Activated CD4-positive, alpha-beta T cell treated with anti-CD3 and anti-CD28 coated beads, Interleukin-2, amount 50 U/mL, for 4 hours (primary cell): ENCODE data around the gene CHD1L.
"Not testable (repeated sequence)": the region's sequence is repeated elsewhere in the genome, so short reads cannot be mapped to it uniquely, and the experiment has no call there.

ENCODE experiments used
- DNase-seq, 2 experiments: peaks; one replicate each; pipeline ENCODE4 v3.0.0-alpha.2; 2020

The CHD1L gene

GRCh38 chr1:147235822-147236221, 6.7 kb upstream of the CHD1L start:
- DNase-seq: no peak

- DNase-seq: no peak
These were observed 6.0 kb upstream of the CHD1L start for GRCh38 chr1:147236448-147236847.

GRCh38 chr1:147236959-147237791, 5.3 kb upstream of the CHD1L start:
- DNase-seq: no peak

- no peak for DNase-seq
These were observed 4.2 kb upstream of the CHD1L start for GRCh38 chr1:147238053-147238902.

- no peak for DNase-seq
These were observed 3.3 kb upstream of the CHD1L start for GRCh38 chr1:147238925-147239820.

- not testable (repeated sequence) for DNase-seq
These were observed 2.3 kb upstream of the CHD1L start for GRCh38 chr1:147240131-147240721.

- no peak for DNase-seq
These were observed 493 bp upstream of the CHD1L start for GRCh38 chr1:147241934-147242448.

- DNase-seq: no peak
These were observed 773 bp downstream of the CHD1L start for GRCh38 chr1:147243228-147243685.

- DNase-seq: no peak
These were observed 1.4 kb downstream of the CHD1L start for GRCh38 chr1:147243841-147244240.

GRCh38 chr1:147245129-147245528, 2.6 kb downstream of the CHD1L start:
- no peak for DNase-seq

GRCh38 chr1:147245586-147246021, 3.1 kb downstream of the CHD1L start:
- DNase-seq: no peak

- DNase-seq: no peak
These were observed 3.7 kb downstream of the CHD1L start for GRCh38 chr1:147246044-147246690.

- DNase-seq: no peak
These were observed 4.6 kb downstream of the CHD1L start for GRCh38 chr1:147246910-147247655.

GRCh38 chr1:147247656-147248238, 5.3 kb downstream of the CHD1L start:
- no peak for DNase-seq

- no peak for DNase-seq
These were observed 10.1 kb downstream of the CHD1L start for GRCh38 chr1:147252540-147252939.

GRCh38 chr1:147260956-147261355, 18.5 kb downstream of the CHD1L start:
- DNase-seq: no peak

GRCh38 chr1:147264158-147264768, 21.8 kb downstream of the CHD1L start:
- DNase-seq: no peak

- DNase-seq: no peak
These were observed 23.9 kb downstream of the CHD1L start for GRCh38 chr1:147266381-147266780.

- DNase-seq: no peak
These were observed 25.2 kb downstream of the CHD1L start for GRCh38 chr1:147267711-147268110.

- DNase-seq: no peak
These were observed 28.2 kb downstream of the CHD1L start for GRCh38 chr1:147270721-147271120.
